HG02610 (cell line): ENCODE measurements around the gene KCNG4.
"Not testable (repeated sequence)": the region's sequence is repeated elsewhere in the genome, so short reads cannot be mapped to it uniquely, and the experiment has no call there.

ENCODE experiments used
- ATAC-seq: cut with Tn5 transposase; IDR thresholded peaks from one replicate; pipeline ENCODE4 v1.9.1; 2021; ENCODE audit warnings: mild to moderate bottlenecking, moderate library complexity; ENCODE audit not compliant: unreplicated experiment

KCNG4 gene

GRCh38 chr16:84209989-84210388 lies 29.8 kb downstream of the KCNG4 start:
- ATAC-seq, result no peak

- no peak for ATAC-seq
These were observed 31.9 kb downstream of the KCNG4 start for GRCh38 chr16:84207879-84208278.

- ATAC-seq, result no peak
These were observed 32.6 kb downstream of the KCNG4 start for GRCh38 chr16:84207251-84207650.

- ATAC-seq, result no peak
These were observed 33.7 kb downstream of the KCNG4 start for GRCh38 chr16:84205976-84206691.

- ATAC-seq, result not testable (repeated sequence)
These were observed 34.7 kb downstream of the KCNG4 start for GRCh38 chr16:84205123-84205522.

GRCh38 chr16:84204551-84204950 lies 35.3 kb downstream of the KCNG4 start:
- not testable (repeated sequence) for ATAC-seq

- no peak for ATAC-seq
These were observed 40.0 kb downstream of the KCNG4 start for GRCh38 chr16:84199861-84200260.

GRCh38 chr16:84199097-84199496 lies 40.7 kb downstream of the KCNG4 start:
- ATAC-seq, result no peak

GRCh38 chr16:84198401-84198800 lies 41.4 kb downstream of the KCNG4 start:
- no peak for ATAC-seq

GRCh38 chr16:84197466-84198128 lies 42.2 kb downstream of the KCNG4 start:
- no peak for ATAC-seq

- no peak for ATAC-seq
These were observed 43.0 kb downstream of the KCNG4 start for GRCh38 chr16:84196727-84197394.

GRCh38 chr16:84196101-84196500 lies 43.7 kb downstream of the KCNG4 start:
- ATAC-seq, result no peak

GRCh38 chr16:84195201-84196093 lies 44.4 kb downstream of the KCNG4 start:
- ATAC-seq, result no peak

GRCh38 chr16:84194470-84195200 lies 45.2 kb downstream of the KCNG4 start:
- no peak for ATAC-seq

- ATAC-seq, result no peak
These were observed 45.8 kb downstream of the KCNG4 start for GRCh38 chr16:84194018-84194417.

GRCh38 chr16:84193480-84193879 lies 46.3 kb downstream of the KCNG4 start:
- ATAC-seq, result no peak

GRCh38 chr16:84191466-84191865 lies 48.3 kb downstream of the KCNG4 start:
- ATAC-seq, result no peak

- ATAC-seq, result no peak
These were observed 49.0 kb downstream of the KCNG4 start, which contains the start of gene ADAD2 for GRCh38 chr16:84190731-84191388. Gene ADAD2 (plus strand): TSS chr16:84191157. CDS start chr16:84191231, 74 bp downstream.

- peak; percentile 95 for ATAC-seq
These were observed 53.0 kb downstream of the KCNG4 start, which contains the start of gene TAF1C for GRCh38 chr16:84186685-84187437. Gene TAF1C (minus strand): TSS chr16:84187057. CDS start chr16:84184988, 2,069 bp downstream.
